ENCODE data around the gene MPP7.

- TF ChIP-seq, protein P1, sequence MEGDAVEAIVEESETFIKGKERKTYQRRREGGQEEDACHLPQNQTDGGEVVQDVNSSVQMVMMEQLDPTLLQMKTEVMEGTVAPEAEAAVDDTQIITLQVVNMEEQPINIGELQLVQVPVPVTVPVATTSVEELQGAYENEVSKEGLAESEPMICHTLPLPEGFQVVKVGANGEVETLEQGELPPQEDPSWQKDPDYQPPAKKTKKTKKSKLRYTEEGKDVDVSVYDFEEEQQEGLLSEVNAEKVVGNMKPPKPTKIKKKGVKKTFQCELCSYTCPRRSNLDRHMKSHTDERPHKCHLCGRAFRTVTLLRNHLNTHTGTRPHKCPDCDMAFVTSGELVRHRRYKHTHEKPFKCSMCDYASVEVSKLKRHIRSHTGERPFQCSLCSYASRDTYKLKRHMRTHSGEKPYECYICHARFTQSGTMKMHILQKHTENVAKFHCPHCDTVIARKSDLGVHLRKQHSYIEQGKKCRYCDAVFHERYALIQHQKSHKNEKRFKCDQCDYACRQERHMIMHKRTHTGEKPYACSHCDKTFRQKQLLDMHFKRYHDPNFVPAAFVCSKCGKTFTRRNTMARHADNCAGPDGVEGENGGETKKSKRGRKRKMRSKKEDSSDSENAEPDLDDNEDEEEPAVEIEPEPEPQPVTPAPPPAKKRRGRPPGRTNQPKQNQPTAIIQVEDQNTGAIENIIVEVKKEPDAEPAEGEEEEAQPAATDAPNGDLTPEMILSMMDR (conservative IDR thresholded peaks at IDR 0.05; ENCODE audit: low read depth, low read length): no peak
- TF ChIP-seq EZH2phosphoT487 (IDR thresholded peaks at IDR 0.05; ENCODE audit: borderline replicate concordance, low read length): no peak
Observed at GRCh38 chr10:28349892-28350291, 47.0 kb upstream of the MPP7 start.
